AG04450 (cell line): ENCODE data around the gene VEZT. TPM values are rescaled to one million over a fixed set of nuclear protein-coding genes. Genes with fewer than 3 reads are reported as not detected.
"Not testable (repeated sequence)": the region's sequence is repeated elsewhere in the genome, so short reads cannot be mapped to it uniquely, and the experiment has no call there.

ENCODE experiments used
- CTCF ChIA-PET: fragments of 300-600, 350-600 bp; formaldehyde crosslinking; extraction: SDS; loops from one replicate; lab custom pipeline; 2022; ENCODE audit warnings: antibody characterized with exemption, inconsistent platforms; lab: Charles Lee
- POLR2A ChIA-PET: fragments of 350-600 bp; formaldehyde crosslinking; extraction: SDS; loops from one replicate; lab custom pipeline; 2021; ENCODE audit warnings: antibody characterized with exemption, inconsistent platforms; lab: Yijun Ruan, JAX
- DNase-seq: peaks from one replicate; pipeline ENCODE4 v3.0.0-alpha.2; 2011; ENCODE audit warnings: low read depth, low spot score
- H3K27ac ChIP-seq: one replicate; pipeline ENCODE4 v1.5.1; 2012; ENCODE audit warnings: low read depth, low read length, control low read depth
- H3K27me3 ChIP-seq: one replicate; pipeline ENCODE4 v1.6.0; 2012; ENCODE audit warnings: low read length; ENCODE audit not compliant: control insufficient read depth, insufficient read depth
- H3K4me3 ChIP-seq: 2 replicates; pipeline ENCODE4 v1.5.1; 2011; ENCODE audit warnings: mild to moderate bottlenecking, low read depth, low read length, control low read depth
- H3K9me3 ChIP-seq: 2 replicates; pipeline ENCODE4 v1.5.1; 2012; ENCODE audit warnings: low read length; ENCODE audit not compliant: control insufficient read depth, insufficient read depth
- polyA plus RNA-seq: library from polyadenylated mRNA; depleted of rRNA; stranded (reverse); fragments of >200 nt; gene quantifications from 2 replicates; pipeline ENCODE4 v1.2.3, GENCODE V29; 2011
- TF ChIP-seq, protein P1 (sequence below): IDR thresholded peaks from 2 replicates; pipeline ENCODE4 v1.5.1; 2011; ENCODE audit warnings: low read depth, low read length, control low read depth, inconsistent platforms

VEZT gene
- polyA plus RNA-seq, 1 experiment = 143 TPM

DNA sequence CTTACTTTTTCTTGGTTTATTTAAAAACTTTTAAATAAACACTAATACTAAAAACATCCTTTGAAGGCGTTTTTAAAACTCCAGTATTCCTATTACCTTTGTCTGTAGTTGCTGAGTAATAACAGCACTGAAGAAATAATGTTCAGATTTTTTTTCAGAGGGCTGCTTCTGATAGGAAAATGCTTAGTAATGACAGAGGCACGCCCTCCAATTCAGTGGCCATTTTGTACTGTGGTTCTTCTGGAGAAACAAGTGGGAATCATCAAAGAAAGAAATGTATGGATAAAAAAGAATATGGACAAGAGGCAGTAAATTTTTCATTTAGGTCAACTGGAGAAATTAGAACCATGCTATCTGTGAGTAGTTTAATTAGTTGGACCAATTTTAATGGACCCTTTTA lies 13.6 kb downstream of the VEZT start:
- POLR2A ChIA-PET = interaction anchor here (0.6 kb wide), 1 partner anchor 20 kb away, joined by 9 read pairs; no protein-coding TSS in a partner anchor

DNA sequence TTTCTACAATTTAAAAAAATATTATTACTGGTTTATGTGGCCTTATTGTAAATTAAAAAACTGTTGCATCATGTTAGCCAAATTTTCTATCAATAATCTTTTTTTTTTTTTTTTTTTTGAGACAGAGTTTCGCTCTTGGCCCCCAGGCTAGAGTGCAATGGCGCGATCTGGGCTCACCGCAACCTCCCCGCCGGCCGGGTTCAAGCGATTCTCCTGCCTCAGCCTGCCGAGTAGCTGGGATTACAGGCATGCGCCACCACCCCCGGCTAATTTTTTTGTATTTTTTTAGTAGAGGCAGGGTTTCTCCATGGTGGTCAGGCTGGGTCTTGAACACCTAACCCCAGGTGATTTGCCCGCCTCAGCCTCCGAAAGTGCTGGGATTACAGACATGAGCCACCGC lies 16.6 kb downstream of the VEZT start:
- not testable (repeated sequence) for H3K9me3 ChIP-seq, H3K27me3 ChIP-seq, H3K4me3 ChIP-seq, H3K27ac ChIP-seq, DNase-seq
- POLR2A ChIA-PET = interaction anchor here (0.6 kb wide), 1 partner anchor 9 kb away, joined by 6 read pairs; no protein-coding TSS in a partner anchor
- CTCF ChIA-PET = interaction anchor here (0.7 kb wide), 1 partner anchor 147 kb away, joined by 6 read pairs; no protein-coding TSS in a partner anchor

More for the DNA sequence above, 13.6 kb downstream of the VEZT start:
- Histone ChIP-seq H3K27me3 (no peaks in the 10 kb centered on the region), H3K27ac (no peak overlapping the region), H3K4me3 (no peak overlapping the region), H3K9me3 (no peaks in the 10 kb centered on the region; the same call in 1 of the 2 replicates)
- TF ChIP-seq, protein P1, sequence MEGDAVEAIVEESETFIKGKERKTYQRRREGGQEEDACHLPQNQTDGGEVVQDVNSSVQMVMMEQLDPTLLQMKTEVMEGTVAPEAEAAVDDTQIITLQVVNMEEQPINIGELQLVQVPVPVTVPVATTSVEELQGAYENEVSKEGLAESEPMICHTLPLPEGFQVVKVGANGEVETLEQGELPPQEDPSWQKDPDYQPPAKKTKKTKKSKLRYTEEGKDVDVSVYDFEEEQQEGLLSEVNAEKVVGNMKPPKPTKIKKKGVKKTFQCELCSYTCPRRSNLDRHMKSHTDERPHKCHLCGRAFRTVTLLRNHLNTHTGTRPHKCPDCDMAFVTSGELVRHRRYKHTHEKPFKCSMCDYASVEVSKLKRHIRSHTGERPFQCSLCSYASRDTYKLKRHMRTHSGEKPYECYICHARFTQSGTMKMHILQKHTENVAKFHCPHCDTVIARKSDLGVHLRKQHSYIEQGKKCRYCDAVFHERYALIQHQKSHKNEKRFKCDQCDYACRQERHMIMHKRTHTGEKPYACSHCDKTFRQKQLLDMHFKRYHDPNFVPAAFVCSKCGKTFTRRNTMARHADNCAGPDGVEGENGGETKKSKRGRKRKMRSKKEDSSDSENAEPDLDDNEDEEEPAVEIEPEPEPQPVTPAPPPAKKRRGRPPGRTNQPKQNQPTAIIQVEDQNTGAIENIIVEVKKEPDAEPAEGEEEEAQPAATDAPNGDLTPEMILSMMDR = no peak
- CTCF ChIA-PET = interaction anchor here (0.9 kb wide), 1 partner anchor 73 kb away, joined by 3 read pairs; no protein-coding TSS in a partner anchor
- no peak for DNase-seq

DNA sequence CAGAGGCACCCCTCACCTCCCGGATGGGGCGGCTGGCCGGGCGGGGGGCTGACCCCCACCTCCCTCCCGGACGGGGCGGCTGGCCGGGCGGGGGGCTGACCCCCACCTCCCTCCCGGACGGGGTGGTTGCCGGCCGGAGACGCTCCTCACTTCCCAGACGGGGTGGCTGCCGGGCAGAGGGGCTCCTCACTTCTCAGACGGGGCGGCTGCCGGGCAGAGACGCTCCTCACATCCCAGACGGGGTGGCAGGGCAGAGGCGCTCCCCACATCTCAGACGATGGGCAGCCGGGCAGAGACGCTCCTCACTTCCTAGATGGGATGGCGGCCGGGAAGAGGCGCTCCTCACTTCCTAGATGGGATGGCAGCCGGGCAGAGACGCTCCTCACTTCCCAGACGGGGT lies 18.0 kb downstream of the VEZT start:
- DNase-seq, H3K9me3 ChIP-seq, H3K27ac ChIP-seq, CTCF ChIA-PET, POLR2A ChIA-PET, H3K27me3 ChIP-seq, H3K4me3 ChIP-seq: not testable (repeated sequence)

DNA sequence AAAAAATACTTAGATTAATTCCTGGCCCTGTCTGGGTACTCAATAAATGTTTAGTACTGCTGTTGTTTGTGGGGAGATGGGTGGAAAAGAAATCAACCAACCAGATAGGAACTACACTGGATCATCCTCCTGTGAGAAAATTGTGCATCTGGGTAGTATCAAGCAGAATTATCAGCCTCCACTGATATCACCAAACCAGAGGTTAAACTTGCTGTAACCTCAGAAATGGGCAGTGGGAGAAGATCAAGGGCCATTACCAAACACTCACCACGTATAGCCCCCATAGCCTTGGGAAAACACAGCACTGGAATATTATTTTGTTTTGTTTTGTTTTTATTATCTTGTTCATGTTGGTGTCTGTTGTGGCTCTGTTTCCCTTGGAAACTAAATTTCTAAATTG lies 19.7 kb downstream of the VEZT start:
- H3K27ac ChIP-seq = no peak overlapping the region
- H3K9me3 ChIP-seq = no peaks in the 10 kb centered on the region; the same call in 1 of the 2 replicates
- POLR2A ChIA-PET = no interaction called here
- no peaks in the 10 kb centered on the region for H3K27me3 ChIP-seq
- no peak overlapping the region for H3K4me3 ChIP-seq
- CTCF ChIA-PET = no interaction called here
- DNase-seq = no peak
- TF ChIP-seq, protein P1 = no peak

DNA sequence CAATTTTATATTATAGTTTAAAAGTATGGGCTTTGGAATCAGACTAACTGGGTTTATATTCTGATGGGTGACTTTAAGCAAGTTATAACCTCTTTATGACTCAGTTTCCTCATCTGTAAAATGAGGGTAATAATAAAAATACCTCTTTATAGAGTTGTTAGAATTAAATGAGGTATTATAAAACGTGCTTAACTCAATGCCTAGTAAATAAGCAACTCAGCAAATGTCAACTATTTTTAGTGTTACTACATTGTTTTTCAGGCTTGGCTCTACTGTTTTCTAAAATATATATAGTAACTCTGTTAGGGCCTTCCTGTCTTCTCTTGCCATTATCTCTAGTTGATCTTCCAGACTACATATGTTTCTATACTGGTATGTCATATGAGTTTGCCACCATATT lies 20.5 kb downstream of the VEZT start:
- ChIA-PET CTCF (no interaction called here), POLR2A (no interaction called here)
- Histone ChIP-seq H3K9me3 (no peaks in the 10 kb centered on the region; the same call in 1 of the 2 replicates), H3K27me3 (no peaks in the 10 kb centered on the region), H3K4me3 (no peak overlapping the region), H3K27ac (no peak overlapping the region)
- DNase-seq = no peak
- TF ChIP-seq, protein P1 = no peak

DNA sequence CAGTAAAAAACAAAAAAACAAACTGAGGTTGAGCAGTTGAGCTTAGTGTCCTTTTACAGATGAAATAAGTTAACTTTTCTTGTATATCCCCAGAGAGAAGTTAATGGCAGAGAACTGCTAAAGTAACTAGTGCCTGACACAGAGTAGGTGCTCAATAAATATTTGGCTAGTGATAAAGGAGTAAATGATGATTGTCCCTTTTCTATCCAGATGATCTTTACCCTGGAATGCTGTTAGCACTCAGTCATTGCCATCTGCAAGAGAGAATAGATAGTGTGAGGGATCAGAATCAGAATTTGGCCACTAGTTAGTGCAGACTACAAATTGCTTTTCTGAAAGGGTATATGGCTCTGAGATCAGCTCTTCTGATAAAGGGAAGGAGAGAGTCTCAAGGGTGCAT lies 21.6 kb downstream of the VEZT start:
- H3K9me3 ChIP-seq = no peaks in the 10 kb centered on the region; the same call in 1 of the 2 replicates
- no peak for DNase-seq
- H3K4me3 ChIP-seq = no peak overlapping the region
- ChIA-PET CTCF (interaction anchor here (0.6 to 1.0 kb wide), 2 partner anchors 14 to 56 kb away, joined by 3 to 4 read pairs; no protein-coding TSS in a partner anchor), POLR2A (interaction anchor here (0.7 kb wide), 1 partner anchor 194 kb away, joined by 4 read pairs; no protein-coding TSS in a partner anchor)
- no peaks in the 10 kb centered on the region for H3K27me3 ChIP-seq
- TF ChIP-seq, protein P1 = no peak
- no peak overlapping the region for H3K27ac ChIP-seq

DNA sequence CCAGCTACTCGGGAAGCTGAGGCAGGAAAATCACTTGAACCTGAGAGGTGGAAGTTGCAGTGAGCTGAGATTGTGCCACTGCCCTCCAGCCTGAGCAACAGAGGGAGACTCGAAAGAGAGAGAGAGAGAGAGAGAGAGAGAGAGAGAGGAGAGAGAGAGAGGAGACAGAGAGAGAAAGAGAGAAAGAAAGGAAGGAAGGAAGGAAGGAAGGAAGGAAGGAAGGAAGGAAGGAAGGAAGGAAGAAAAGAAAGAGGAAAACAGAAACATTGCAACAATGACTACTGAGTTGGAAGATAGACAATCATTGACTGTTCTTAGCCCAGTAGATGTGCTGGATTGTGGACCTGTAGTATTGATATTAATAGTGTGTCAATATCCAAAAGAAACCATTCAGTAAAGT lies 22.2 kb downstream of the VEZT start:
- not testable (repeated sequence) for H3K27me3 ChIP-seq, DNase-seq, H3K27ac ChIP-seq, H3K9me3 ChIP-seq, H3K4me3 ChIP-seq
- POLR2A ChIA-PET = interaction anchor here (0.7 kb wide), 1 partner anchor 195 kb away, joined by 4 read pairs; no protein-coding TSS in a partner anchor
- CTCF ChIA-PET = interaction anchor here (1.0 kb wide), 1 partner anchor 55 kb away, joined by 3 read pairs; no protein-coding TSS in a partner anchor
